ENCODE data around the gene ARSB. TPM values are rescaled to one million over a fixed set of nuclear protein-coding genes. Genes with fewer than 3 reads are reported as not detected.
"Not testable (repeated sequence)": the region's sequence is repeated elsewhere in the genome, so short reads cannot be mapped to it uniquely, and the experiment has no call there.

ARSB gene
- total RNA-seq, 4 donors from 2014 or later: 4.2 to 10.7 (median 7.3) TPM

DNA sequence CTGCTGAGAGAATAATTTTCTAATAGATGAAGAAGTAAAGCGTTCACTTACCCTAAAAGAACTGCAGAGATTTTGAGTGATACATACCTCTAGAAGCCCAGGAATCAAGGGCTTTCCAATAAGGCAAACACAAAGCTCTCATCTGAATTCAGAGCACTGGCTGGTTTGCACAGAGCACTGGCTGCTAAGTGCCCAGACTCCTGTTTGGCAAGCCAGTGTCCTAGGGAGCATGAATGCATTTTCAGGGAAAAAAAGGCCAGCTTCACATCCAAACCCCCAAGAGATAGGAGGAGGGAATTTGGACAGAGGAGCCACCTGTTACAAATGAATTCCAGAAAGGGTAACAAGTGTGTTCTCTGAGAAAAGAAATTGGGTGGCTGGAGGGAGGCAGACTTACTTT lies 65.3 kb downstream of the ARSB start:
- H3K27ac ChIP-seq: no peak overlapping the region
- no peaks in the 10 kb centered on the region for H3K9me3 ChIP-seq
- no peak for DNase-seq
- TF ChIP-seq, protein P1, sequence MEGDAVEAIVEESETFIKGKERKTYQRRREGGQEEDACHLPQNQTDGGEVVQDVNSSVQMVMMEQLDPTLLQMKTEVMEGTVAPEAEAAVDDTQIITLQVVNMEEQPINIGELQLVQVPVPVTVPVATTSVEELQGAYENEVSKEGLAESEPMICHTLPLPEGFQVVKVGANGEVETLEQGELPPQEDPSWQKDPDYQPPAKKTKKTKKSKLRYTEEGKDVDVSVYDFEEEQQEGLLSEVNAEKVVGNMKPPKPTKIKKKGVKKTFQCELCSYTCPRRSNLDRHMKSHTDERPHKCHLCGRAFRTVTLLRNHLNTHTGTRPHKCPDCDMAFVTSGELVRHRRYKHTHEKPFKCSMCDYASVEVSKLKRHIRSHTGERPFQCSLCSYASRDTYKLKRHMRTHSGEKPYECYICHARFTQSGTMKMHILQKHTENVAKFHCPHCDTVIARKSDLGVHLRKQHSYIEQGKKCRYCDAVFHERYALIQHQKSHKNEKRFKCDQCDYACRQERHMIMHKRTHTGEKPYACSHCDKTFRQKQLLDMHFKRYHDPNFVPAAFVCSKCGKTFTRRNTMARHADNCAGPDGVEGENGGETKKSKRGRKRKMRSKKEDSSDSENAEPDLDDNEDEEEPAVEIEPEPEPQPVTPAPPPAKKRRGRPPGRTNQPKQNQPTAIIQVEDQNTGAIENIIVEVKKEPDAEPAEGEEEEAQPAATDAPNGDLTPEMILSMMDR (IDR thresholded peaks at IDR 0.05): no peak
- no peak for TF ChIP-seq POLR2A (IDR thresholded peaks at IDR 0.05)
- no peak overlapping the region for H3K4me3 ChIP-seq
- H3K36me3 ChIP-seq: no peaks in the 10 kb centered on the region
- no peaks in the 10 kb centered on the region for H3K4me1 ChIP-seq
- H3K27me3 ChIP-seq: no peaks in the 10 kb centered on the region

- no peaks in the 10 kb centered on the region for H3K36me3 ChIP-seq
- no peaks in the 10 kb centered on the region for H3K27me3 ChIP-seq
- no peaks in the 10 kb centered on the region for H3K4me1 ChIP-seq
- no peak overlapping the region for H3K27ac ChIP-seq
- H3K9me3 ChIP-seq: no peaks in the 10 kb centered on the region
- H3K4me3 ChIP-seq: no peak overlapping the region
- no peak for DNase-seq
- TF ChIP-seq, protein P1 (IDR thresholded peaks at IDR 0.05): no peak
- TF ChIP-seq POLR2A (IDR thresholded peaks at IDR 0.05): no peak
These were observed 69.1 kb downstream of the ARSB start for GRCh38 chr5:78916044-78916443.

- Histone ChIP-seq H3K27ac (no peak overlapping the region), H3K9me3 (no peaks in the 10 kb centered on the region), H3K4me3 (no peak overlapping the region), H3K4me1 (no peaks in the 10 kb centered on the region), H3K27me3 (no peaks in the 10 kb centered on the region), H3K36me3 (no peaks in the 10 kb centered on the region)
- no peak for DNase-seq
- TF ChIP-seq, protein P1 (IDR thresholded peaks at IDR 0.05): no peak
- TF ChIP-seq POLR2A (IDR thresholded peaks at IDR 0.05): no peak
These were observed 69.9 kb downstream of the ARSB start for GRCh38 chr5:78915170-78915569.

- Histone ChIP-seq H3K36me3 (no peaks in the 10 kb centered on the region), H3K4me3 (no peak overlapping the region), H3K27ac (no peak overlapping the region), H3K9me3 (no peaks in the 10 kb centered on the region), H3K4me1 (peaks cover 0 to 12% (median 0%) of the 10 kb centered on the region in 4 donors), H3K27me3 (no peaks in the 10 kb centered on the region)
- TF ChIP-seq, protein P1 (IDR thresholded peaks at IDR 0.05): no peak
- TF ChIP-seq POLR2A (IDR thresholded peaks at IDR 0.05): no peak
- DNase-seq: no peak
These were observed 72.3 kb downstream of the ARSB start for GRCh38 chr5:78912811-78913210.

GRCh38 chr5:78912085-78912771 lies 72.9 kb downstream of the ARSB start:
- DNase-seq: no peak
- Histone ChIP-seq H3K36me3 (no peaks in the 10 kb centered on the region), H3K27me3 (no peaks in the 10 kb centered on the region), H3K9me3 (no peaks in the 10 kb centered on the region), H3K4me1 (peaks cover 0 to 15% (median 0%) of the 10 kb centered on the region in 4 donors), H3K27ac (no peak overlapping the region), H3K4me3 (no peak overlapping the region)
- TF ChIP-seq POLR2A (IDR thresholded peaks at IDR 0.05): no peak
- TF ChIP-seq, protein P1 (IDR thresholded peaks at IDR 0.05): no peak

- not testable (repeated sequence) for H3K27me3 ChIP-seq, DNase-seq, H3K9me3 ChIP-seq, H3K4me3 ChIP-seq, H3K27ac ChIP-seq, H3K36me3 ChIP-seq
- H3K4me1 ChIP-seq: peaks cover 0 to 15% (median 0%) of the 10 kb centered on the region in 4 donors
These were observed 75.7 kb downstream of the ARSB start for GRCh38 chr5:78909224-78909983.
